HG03060 (cell line): ENCODE data around the gene TMEM151A.

Experiments used
- ATAC-seq: cut with Tn5 transposase; IDR thresholded peaks from one replicate; pipeline ENCODE4 v1.9.1; 2021; ENCODE audit warnings: low read depth, moderate number of reproducible peaks; ENCODE audit not compliant: unreplicated experiment

TMEM151A gene

DNA sequence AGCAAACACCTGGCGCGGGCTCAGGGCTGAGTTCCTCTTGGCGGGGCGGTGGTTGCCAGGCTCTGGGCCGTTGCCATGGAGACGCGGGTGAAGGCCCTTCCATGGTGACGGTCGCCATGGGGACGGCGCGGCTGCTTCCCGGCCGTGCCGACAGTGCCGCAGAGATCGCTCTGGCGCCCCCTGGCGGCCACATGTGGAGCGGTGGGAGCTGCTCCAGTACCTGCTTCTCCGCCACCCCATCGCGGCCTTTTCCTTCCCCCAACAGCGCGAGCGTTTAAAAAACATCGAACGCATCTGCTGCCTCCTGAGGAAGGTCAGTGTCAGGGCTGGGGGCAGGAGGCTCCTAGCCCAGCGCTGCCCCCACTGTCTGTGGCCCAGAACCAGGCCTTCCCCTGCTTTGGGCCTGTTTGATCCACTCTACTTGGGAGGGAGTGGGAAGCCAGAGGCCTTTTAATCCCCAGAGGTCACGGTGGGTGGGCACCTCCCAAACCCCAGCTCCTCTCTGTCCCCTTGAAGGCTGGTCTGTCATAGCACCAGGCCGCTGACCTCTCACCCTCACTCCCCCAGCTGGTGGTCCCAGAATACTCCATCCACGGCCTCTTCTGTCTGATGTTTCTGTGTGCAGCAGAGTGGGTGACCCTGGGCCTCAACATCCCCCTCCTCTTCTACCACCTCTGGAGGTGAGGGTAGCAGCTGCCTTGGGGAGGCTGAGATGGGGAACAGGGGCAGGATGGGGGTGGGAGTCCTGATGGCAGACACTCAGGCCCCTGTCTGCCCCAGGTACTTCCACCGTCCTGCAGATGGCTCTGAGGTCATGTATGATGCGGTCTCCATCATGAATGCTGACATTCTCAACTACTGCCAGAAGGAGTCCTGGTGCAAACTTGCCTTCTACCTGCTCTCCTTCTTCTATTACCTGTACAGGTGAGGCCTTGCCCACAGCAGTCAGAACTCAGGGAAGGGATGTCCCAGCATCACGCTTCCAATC lies 8.9 kb upstream of the TMEM151A start:
- peak; percentile 62 for ATAC-seq

GRCh38 chr11:66283461-66284105 lies 8.1 kb upstream of the TMEM151A start:
- no peak for ATAC-seq

DNA sequence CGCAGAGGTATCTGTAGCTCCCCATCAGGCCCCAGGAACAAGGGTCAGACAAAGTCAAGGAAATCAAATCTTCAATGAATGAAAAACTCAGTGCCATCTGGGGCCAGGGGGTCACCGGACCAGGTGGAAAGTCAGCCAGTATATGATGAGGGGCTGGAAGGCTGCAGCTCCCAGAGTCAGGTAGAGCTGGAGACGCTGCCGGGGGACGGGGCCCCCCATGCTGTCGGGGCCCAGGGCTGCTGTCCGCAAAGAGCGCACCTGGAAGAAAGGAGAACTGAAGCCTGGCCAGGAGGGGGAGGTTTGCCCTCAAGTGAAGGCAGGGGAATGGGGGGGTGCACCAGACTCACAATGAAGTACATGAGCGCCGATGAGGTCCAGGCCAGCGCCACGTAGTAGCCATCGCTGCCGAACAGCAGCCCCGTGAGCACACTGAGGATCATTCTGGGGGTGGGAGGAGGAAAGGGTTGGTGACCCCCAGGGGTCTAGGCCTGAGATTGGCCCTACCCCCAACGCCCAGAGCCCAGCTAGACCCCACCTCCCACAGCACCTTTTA lies 7.1 kb upstream of the TMEM151A start:
- no peak for ATAC-seq

DNA sequence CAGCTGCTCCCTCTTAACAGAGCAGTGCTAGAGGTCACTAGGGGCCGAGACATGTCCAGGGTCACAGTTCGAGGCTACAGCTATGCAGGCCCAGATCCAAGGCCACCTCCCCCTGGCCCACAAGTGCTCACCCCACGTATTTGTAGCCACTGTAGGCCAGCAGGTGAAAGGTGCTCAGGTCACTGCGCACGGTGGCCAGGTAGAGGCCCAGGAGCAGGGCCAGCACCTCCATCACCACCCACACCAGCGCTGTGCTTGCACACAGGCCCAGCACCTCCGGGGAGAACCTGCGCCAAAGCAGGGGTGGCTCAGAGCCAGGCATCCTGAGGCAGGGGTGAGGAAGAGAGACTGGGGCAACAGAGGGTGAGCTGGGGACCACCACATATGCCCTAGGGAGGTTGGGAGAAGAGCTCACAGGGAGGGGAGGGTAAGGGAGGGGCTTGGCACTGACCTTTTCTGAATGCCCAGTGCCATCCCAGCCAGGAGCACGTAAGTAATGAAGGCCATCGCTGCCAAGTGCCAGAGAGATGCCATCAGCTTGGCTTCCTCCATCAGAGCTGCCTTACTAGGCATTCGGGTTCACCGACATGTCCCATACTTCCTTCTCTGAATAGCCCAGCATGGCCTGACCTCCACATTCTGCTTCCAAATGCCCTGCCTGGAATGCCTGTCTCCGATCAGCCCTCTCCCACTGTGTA lies 6.3 kb upstream of the TMEM151A start:
- ATAC-seq: no peak

DNA sequence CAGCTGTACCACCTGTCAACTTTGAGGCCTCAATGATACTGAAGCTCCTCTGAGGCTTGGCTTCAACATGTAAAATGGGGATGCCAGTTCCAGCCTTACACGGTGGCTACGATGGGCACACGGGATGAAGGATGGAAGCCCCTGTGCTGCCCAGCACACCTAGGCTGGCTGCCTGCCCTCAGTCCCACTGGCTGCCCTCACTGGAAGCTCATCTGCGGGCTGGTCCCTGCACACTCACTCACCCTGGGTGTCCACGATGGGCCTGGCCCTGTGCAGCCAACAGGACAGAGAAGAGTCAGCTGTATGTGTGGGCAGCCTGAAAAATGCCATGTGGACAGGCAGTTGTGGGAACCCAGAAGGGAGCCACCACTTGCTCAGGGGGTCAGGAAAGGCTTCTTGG lies 5.0 kb upstream of the TMEM151A start:
- ATAC-seq: no peak

GRCh38 chr11:66287211-66287888 lies 4.3 kb upstream of the TMEM151A start:
- ATAC-seq: no peak

DNA sequence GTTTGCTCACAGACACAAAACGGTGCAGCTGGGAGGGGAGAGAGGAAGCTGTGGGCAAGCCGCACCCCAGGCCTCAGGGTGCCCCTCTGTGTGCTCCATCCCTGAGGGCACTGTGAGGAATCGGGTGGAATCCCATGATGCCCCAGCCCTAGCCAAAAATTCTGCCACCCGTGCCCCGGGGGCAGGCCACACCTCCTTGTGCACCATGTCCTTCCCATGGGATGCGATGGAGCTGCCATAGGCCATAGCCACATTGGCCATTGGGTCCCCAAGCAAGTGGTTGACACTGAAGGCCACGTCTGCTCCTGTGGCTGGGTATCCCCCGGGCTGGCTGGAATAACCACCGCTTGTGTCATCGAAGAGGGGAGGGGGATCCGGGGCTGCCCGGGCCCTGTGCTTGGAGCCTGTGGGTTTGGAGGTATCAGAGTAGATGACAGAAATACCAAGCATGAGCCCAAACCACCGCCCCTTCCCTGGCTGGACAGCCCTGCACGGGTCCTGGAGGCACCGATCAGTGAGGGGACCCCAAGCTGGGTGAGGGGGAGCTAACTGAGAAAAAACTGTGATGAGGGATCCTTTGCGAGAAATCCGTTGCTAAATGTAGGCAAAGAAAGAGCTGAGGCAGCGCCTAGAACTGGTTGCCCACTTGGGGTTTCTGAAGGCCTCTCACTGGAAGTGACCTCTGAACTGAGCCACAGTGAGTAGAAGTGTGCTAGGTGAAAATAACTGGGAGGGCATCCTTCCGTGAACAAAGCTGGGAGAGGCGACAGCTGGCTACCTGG lies 3.6 kb upstream of the TMEM151A start:
- ATAC-seq: no peak

GRCh38 chr11:66288671-66289547 lies 2.8 kb upstream of the TMEM151A start, which contains the start of gene YIF1A:
Gene YIF1A, minus strand, starts transcription at chr11:66289143. Its CDS starts 158 bp downstream, at chr11:66288985.
- peak; percentile 85 for ATAC-seq

DNA sequence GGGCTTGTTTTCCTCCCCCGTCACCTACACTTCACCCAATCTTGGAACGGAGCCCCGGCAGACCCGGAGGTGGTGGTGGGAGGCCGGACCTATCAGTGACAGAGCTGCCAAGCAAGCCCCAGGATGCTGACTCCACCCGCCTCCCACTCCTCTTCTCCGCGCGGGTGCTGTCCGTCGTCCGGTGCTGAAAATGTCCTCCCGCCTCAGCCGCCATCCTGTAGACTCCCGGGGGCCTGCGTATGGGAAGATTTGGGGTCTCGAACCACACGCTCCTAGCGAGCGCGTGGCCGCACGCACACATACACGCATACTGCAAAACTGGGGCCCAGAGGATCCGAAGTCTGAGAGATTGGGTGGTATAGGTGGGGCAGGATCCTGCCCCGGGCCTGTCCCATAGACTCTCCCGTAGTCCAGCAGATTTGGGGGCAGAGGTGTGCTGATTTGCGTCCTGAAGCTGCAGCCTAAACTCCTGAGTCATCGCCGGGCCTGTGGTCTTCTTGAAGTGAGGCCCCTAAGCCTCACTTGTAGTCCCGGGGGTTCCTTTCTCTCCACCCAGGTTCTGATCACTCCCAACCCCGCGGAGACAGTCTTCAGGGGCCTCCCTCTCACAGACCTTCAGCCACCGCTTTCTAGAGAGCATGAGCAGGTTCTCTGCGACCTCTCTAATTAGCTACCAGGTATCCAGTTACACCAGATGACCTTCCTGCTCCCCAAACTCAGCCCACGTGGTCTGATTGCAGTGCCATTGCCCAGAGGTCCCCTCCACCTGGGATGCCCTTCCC lies 2.0 kb upstream of the TMEM151A start:
- ATAC-seq: peak; percentile 17

DNA sequence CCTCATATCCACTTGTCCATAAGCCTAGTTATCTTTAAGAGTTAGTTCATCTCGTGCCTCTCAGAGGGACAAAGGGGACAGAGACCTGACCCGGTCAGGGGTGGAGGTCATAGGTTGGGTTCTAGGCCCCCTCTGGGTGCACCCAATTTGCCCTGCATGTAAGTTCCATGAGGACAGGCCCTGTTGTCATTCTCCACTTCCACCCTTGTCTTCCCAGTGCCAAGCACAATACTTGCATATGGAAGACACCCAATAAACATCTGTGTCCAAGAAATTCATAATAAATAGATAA lies 1.4 kb upstream of the TMEM151A start:
- ATAC-seq: no peak

GRCh38 chr11:66291303-66291705 lies 390 bp upstream of the TMEM151A start:
- no peak for ATAC-seq

- ATAC-seq: no peak
Measured at GRCh38 chr11:66292543-66293332, 1.0 kb downstream of the TMEM151A start.

GRCh38 chr11:66293352-66293751 lies 1.7 kb downstream of the TMEM151A start:
- no peak for ATAC-seq

DNA sequence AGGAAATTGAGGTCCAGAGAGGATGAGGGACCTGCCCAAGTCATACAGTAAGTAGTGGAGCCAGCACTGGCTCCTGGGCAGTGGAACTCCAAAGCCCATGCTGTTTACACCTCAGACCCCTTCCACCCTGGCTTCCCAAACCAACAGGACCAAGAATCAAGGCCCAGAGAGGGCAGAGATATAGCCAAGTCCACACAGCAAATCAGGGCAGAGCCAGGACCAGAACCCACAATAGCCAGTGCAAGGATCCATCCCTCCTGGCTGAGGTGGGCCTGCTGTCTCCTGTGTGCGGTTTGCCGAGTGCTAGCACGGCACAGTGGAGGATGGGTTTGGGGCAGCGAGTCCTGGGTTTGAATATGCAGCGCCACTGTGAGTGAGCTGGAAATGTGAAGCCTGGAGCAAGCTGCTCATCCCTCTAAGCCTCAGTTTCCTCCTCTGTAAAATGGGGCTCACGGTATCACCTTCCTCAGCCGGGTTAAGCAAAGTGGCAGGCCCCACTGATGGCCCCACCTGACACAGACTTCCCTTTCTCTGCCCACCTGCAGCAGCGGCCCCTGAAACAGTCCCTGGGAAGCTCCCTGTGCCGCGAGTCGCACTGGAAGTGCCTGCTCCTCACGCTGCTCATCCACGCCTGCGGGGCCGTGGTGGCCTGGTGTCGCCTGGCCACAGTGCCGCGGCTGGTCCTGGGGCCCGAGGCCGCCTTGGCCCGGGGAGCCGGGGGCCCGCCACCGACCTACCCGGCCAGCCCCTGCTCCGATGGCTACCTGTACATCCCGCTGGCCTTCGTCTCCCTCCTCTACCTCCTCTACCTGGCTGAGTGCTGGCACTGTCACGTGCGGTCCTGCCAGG lies 2.3 kb downstream of the TMEM151A start:
- no peak for ATAC-seq

GRCh38 chr11:66294626-66295620 lies 3.2 kb downstream of the TMEM151A start:
- no peak for ATAC-seq
